CD4-positive, alpha-beta T cell (primary cell): ENCODE results near the gene DEGS2. TPM values are rescaled to one million over a fixed set of nuclear protein-coding genes. Genes with fewer than 3 reads are reported as not detected.

ENCODE experiments used
- ATAC-seq: fragments of 200-7000 bp; cut with Tn5 transposase; one replicate; pipeline ENCODE4 v1.10.0; 2022; ENCODE audit warnings: mild to moderate bottlenecking; ENCODE audit not compliant: poor library complexity
- CTCF ChIA-PET: fragments of 350-600 bp; sonication (Branson Sonifier 250); formaldehyde crosslinking; loops from one replicate; lab custom pipeline; 2021; ENCODE audit warnings: antibody characterized with exemption, inconsistent platforms; lab: Charles Lee
- POLR2A ChIA-PET: fragments of 350-600 bp; sonication (Branson Sonifier 250); formaldehyde crosslinking; loops from one replicate; lab custom pipeline; 2021; ENCODE audit warnings: antibody characterized with exemption, inconsistent platforms; lab: Charles Lee
- DNase-seq, 14 experiments: peaks; one replicate each; pipeline ENCODE4 v3.0.0-alpha.2; 2013 to 2020; ENCODE audit warnings: mixed read lengths in 2 of 14
- H3K27ac ChIP-seq, 2 donors: one replicate each; pipeline versions ENCODE4 v1.5.1 to v1.7.0; 2013; ENCODE audit warnings: low read length in 2 of 2, low read depth in 1 of 2, mild to moderate bottlenecking in 1 of 2
- H3K27me3 ChIP-seq, 2 experiments: 1 replicate in 1 of 2; 2 replicates in 1 of 2; pipeline versions ENCODE4 v1.6.1 to v1.7.0; 2013; ENCODE audit warnings: low read length in 2 of 2, control low read depth in 1 of 2, mild to moderate bottlenecking in 1 of 2, moderate library complexity in 1 of 2; ENCODE audit not compliant: insufficient read depth in 2 of 2, control insufficient read depth in 1 of 2
- H3K36me3 ChIP-seq: one replicate; pipeline ENCODE4 v1.6.1; 2013; ENCODE audit warnings: low read length, control low read depth; ENCODE audit not compliant: insufficient read depth
- H3K4me1 ChIP-seq: one replicate; pipeline ENCODE4 v1.6.1; 2013; ENCODE audit warnings: low read length, control low read depth; ENCODE audit not compliant: insufficient read depth
- H3K4me3 ChIP-seq: one replicate; pipeline ENCODE4 v1.5.1; 2013; ENCODE audit warnings: mild to moderate bottlenecking, low read length, moderate library complexity
- H3K9me3 ChIP-seq, 2 experiments: 1 replicate in 1 of 2; 2 replicates in 1 of 2; pipeline versions ENCODE4 v1.6.1 to v1.7.0; 2013; ENCODE audit warnings: low read length in 2 of 2, mild to moderate bottlenecking in 2 of 2, control low read depth in 1 of 2, moderate library complexity in 1 of 2; ENCODE audit not compliant: control insufficient read depth in 1 of 2, insufficient read depth in 1 of 2
- H3K27ac Mint-ChIP-seq: one replicate; pipeline ENCODE4 v1.8.0; 2020; ENCODE audit warnings: mixed read lengths
- H3K27me3 Mint-ChIP-seq: one replicate; pipeline ENCODE4 v1.8.0; 2021; ENCODE audit warnings: mixed read lengths
- H3K36me3 Mint-ChIP-seq: one replicate; pipeline ENCODE4 v1.8.0; 2021; ENCODE audit warnings: low read depth, mixed read lengths
- H3K4me1 Mint-ChIP-seq: one replicate; pipeline ENCODE4 v1.8.0; 2021; ENCODE audit warnings: low read depth, mixed read lengths
- H3K4me3 Mint-ChIP-seq: one replicate; pipeline ENCODE4 v1.8.0; 2020; ENCODE audit warnings: mild to moderate bottlenecking, mixed read lengths
- H3K9me3 Mint-ChIP-seq: one replicate; pipeline ENCODE4 v1.8.0; 2020; ENCODE audit warnings: mixed read lengths
- intact Hi-C, 2 experiments: fragments of 100-400 bp; cut with DNase I in 1 of 2; cut with micrococcal nuclease in 1 of 2; formaldehyde crosslinking; loops; one replicate each; pipeline versions ENCODE4 v1.15.1 to v1.9.0; 2023 to 2025; cut with DNase I, micrococcal nuclease
- total RNA-seq, 174 experiments: library from RNA in 2 of 174; stranded (reverse) in 2 of 174; gene quantifications; one replicate each; pipeline ENCODE4 v1.2.3 and lab custom pipeline; 2021 to 2026
- TF ChIP-seq, protein P1 (sequence below): fragments of 200-600 bp; IDR thresholded peaks from one replicate; pipeline ENCODE4 v1.8.0; 2022; ENCODE audit warnings: antibody characterized with exemption, mild to moderate bottlenecking

The DEGS2 gene
- total RNA-seq, 2 experiments from 2014 or later = 0.11 TPM; not detected in 1

GRCh38 chr14:100193417-100194357, 34.2 kb upstream of the DEGS2 start:
- Histone ChIP-seq H3K9me3 (no peaks in the 10 kb centered on the region), H3K27ac (peak overlapping the region; percentile 33 to 79), H3K36me3 (no peaks in the 10 kb centered on the region), H3K4me1 (peaks cover 21% of the 10 kb centered on the region), H3K27me3 (no peaks in the 10 kb centered on the region), H3K4me3 (peak overlapping the region; percentile 31)
- Mint-ChIP-seq H3K27ac (peak overlapping the region; percentile 86), H3K4me1 (peaks cover 9% of the 10 kb centered on the region), H3K36me3 (no peaks in the 10 kb centered on the region), H3K4me3 (peak overlapping the region; percentile 54), H3K9me3 (no peaks in the 10 kb centered on the region), H3K27me3 (no peaks in the 10 kb centered on the region)
- ATAC-seq (peak; percentile 3), DNase-seq (peak in 1 of 14 experiments; percentile 53)
- intact Hi-C loops = loop anchor here (1.0 to 5.0 kb wide), 10 partner anchors 21 to 211 kb away; partner anchors contain the start of genes WDR25 (in 1 of the 2) and YY1 (in 1 of the 2)
- ChIA-PET POLR2A (interaction anchor here (0.6 to 3.2 kb wide), 24 partner anchors 19 to 222 kb away, joined by 3 to 43 read pairs (median 6); partner anchors contain the start of genes EVL, WDR25 and YY1), CTCF (interaction anchor here (0.7 to 3.4 kb wide), 49 partner anchors 10 to 294 kb away, joined by 3 to 49 read pairs (median 5); partner anchors contain the start of genes DEGS2 and EVL)
- TF ChIP-seq, protein P1, sequence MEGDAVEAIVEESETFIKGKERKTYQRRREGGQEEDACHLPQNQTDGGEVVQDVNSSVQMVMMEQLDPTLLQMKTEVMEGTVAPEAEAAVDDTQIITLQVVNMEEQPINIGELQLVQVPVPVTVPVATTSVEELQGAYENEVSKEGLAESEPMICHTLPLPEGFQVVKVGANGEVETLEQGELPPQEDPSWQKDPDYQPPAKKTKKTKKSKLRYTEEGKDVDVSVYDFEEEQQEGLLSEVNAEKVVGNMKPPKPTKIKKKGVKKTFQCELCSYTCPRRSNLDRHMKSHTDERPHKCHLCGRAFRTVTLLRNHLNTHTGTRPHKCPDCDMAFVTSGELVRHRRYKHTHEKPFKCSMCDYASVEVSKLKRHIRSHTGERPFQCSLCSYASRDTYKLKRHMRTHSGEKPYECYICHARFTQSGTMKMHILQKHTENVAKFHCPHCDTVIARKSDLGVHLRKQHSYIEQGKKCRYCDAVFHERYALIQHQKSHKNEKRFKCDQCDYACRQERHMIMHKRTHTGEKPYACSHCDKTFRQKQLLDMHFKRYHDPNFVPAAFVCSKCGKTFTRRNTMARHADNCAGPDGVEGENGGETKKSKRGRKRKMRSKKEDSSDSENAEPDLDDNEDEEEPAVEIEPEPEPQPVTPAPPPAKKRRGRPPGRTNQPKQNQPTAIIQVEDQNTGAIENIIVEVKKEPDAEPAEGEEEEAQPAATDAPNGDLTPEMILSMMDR = no peak

GRCh38 chr14:100192672-100193416, 33.4 kb upstream of the DEGS2 start:
- Mint-ChIP-seq H3K4me1 (peaks cover 9% of the 10 kb centered on the region), H3K27ac (peak overlapping the region; percentile 86), H3K4me3 (peak overlapping the region; percentile 54), H3K36me3 (no peaks in the 10 kb centered on the region), H3K9me3 (no peaks in the 10 kb centered on the region), H3K27me3 (no peaks in the 10 kb centered on the region)
- TF ChIP-seq, protein P1 = peak; percentile 93
- CTCF ChIA-PET = interaction anchor here (0.7 to 3.4 kb wide), 50 partner anchors 9 to 293 kb away, joined by 3 to 49 read pairs (median 5); partner anchors contain the start of genes DEGS2 and EVL
- Histone ChIP-seq H3K9me3 (no peaks in the 10 kb centered on the region), H3K4me1 (peaks cover 21% of the 10 kb centered on the region), H3K27ac (peak overlapping the region; percentile 33 to 84), H3K27me3 (no peaks in the 10 kb centered on the region), H3K36me3 (no peaks in the 10 kb centered on the region), H3K4me3 (peak overlapping the region; percentile 60)
- POLR2A ChIA-PET = interaction anchor here (0.6 to 3.2 kb wide), 24 partner anchors 20 to 222 kb away, joined by 3 to 43 read pairs (median 6); partner anchors contain the start of genes EVL, WDR25 and YY1
- DNase-seq (peak; percentile 99 to 100 (median 100)), ATAC-seq (peak; percentile 99)
- intact Hi-C loops = loop anchor here (1.0 to 5.0 kb wide), 13 partner anchors 21 to 211 kb away; partner anchors contain the start of genes WDR25 (in 1 of the 2) and YY1 (in 1 of the 2)
